Measurements from ENCODE around the gene PPAN.

Gene PPAN

GRCh38 chr19:10100163-10100785 is 5.9 kb upstream of the PPAN start:
- no peak for DNase-seq (ENCODE audit: extremely low spot score)
- TF ChIP-seq, protein P1, sequence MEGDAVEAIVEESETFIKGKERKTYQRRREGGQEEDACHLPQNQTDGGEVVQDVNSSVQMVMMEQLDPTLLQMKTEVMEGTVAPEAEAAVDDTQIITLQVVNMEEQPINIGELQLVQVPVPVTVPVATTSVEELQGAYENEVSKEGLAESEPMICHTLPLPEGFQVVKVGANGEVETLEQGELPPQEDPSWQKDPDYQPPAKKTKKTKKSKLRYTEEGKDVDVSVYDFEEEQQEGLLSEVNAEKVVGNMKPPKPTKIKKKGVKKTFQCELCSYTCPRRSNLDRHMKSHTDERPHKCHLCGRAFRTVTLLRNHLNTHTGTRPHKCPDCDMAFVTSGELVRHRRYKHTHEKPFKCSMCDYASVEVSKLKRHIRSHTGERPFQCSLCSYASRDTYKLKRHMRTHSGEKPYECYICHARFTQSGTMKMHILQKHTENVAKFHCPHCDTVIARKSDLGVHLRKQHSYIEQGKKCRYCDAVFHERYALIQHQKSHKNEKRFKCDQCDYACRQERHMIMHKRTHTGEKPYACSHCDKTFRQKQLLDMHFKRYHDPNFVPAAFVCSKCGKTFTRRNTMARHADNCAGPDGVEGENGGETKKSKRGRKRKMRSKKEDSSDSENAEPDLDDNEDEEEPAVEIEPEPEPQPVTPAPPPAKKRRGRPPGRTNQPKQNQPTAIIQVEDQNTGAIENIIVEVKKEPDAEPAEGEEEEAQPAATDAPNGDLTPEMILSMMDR (IDR thresholded peaks at IDR 0.05; ENCODE audit: control extremely low read depth, extremely low read depth, low read depth, missing control alignments) = no peak
- CTCF ChIA-PET = interaction anchor here (0.8 to 9.6 kb wide), 5 partner anchors 8 to 160 kb away, joined by 3 to 163 read pairs (median 3); partner anchors contain the start of genes EIF3G, P2RY11 and PPAN
- POLR2A ChIA-PET = interaction anchor here (0.6 to 2.3 kb wide), 3 partner anchors 14 to 522 kb away, joined by 3 to 10 read pairs (median 5); no protein-coding TSS in a partner anchor

- peak; percentile 75 for DNase-seq (ENCODE audit: extremely low spot score)
- TF ChIP-seq, protein P1 (IDR thresholded peaks at IDR 0.05; ENCODE audit: control extremely low read depth, extremely low read depth, low read depth, missing control alignments) = no peak
- ChIA-PET POLR2A (interaction anchor here (1.7 kb wide), 1 partner anchor 15 kb away, joined by 13 read pairs; no protein-coding TSS in a partner anchor), CTCF (interaction anchor here (1.2 to 9.6 kb wide), 5 partner anchors 14 to 156 kb away, joined by 3 to 163 read pairs (median 6); partner anchors contain the start of genes EIF3G, P2RY11 and S1PR2)
Observed at GRCh38 chr19:10102787-10103236, 3.4 kb upstream of the PPAN start.

GRCh38 chr19:10104130-10104513 is 2.0 kb upstream of the PPAN start:
- TF ChIP-seq, protein P1 (IDR thresholded peaks at IDR 0.05; ENCODE audit: control extremely low read depth, extremely low read depth, low read depth, missing control alignments) = no peak
- ChIA-PET POLR2A (interaction anchor here (0.6 to 1.0 kb wide), 3 partner anchors 12 to 175 kb away, joined by 3 to 4 read pairs (median 3); no protein-coding TSS in a partner anchor), CTCF (interaction anchor here (2.5 to 9.6 kb wide), 4 partner anchors 13 to 155 kb away, joined by 6 to 163 read pairs (median 10); partner anchors contain the start of genes EIF3G and P2RY11)
- no peak for DNase-seq (ENCODE audit: extremely low spot score)

DNA sequence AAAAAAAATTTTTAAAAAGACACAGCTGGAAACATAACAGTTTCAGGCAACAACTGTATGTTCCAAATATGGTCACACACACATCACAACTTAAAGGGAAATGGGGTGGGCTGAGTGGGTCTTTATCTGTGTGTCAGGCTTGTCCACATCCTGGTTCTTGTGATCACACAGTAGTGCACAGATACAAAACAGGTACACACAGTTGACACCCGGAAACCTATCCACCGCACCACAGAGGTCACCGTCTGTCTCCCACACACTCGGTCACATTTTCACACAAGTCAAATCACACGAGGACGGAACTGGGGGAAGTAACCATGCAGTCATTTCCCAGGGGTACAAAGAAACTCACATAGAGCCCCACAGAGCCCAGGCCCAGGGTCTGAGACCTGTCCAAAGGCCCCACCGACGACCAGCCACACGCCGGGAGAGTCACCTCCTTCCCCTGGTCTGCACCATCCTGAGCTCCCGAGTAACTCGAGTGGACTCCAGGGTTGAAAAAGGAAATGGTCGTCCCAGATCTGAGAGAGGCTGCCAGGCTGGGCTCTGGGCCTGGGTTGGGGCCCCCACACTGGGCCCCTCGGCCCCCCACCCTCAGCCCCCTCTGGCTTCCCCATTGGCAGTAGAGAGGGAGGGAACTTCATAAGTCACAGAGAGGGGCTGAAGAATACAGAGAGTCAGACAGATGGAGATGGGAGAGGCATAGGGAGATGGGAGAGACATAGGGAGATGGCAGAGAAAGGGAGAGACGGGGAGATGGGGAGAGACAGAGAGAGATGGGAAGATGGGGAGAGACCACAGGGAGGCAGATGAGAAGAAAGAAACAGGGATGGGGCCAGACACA is 1.3 kb upstream of the PPAN start:
- ChIA-PET CTCF (interaction anchor here (2.5 to 9.6 kb wide), 3 partner anchors 12 to 154 kb away, joined by 9 to 163 read pairs (median 12); partner anchors contain the start of genes EIF3G and P2RY11), POLR2A (interaction anchor here (0.9 to 2.5 kb wide), 3 partner anchors 11 to 165 kb away, joined by 3 to 12 read pairs (median 3); partner anchors contain the start of gene ICAM1)
- TF ChIP-seq, protein P1 (IDR thresholded peaks at IDR 0.05; ENCODE audit: control extremely low read depth, extremely low read depth, low read depth, missing control alignments) = no peak
- DNase-seq (ENCODE audit: extremely low spot score) = peak; percentile 77

GRCh38 chr19:10105509-10106099 is 558 bp upstream of the PPAN start:
- TF ChIP-seq, protein P1 (IDR thresholded peaks at IDR 0.05; ENCODE audit: control extremely low read depth, extremely low read depth, low read depth, missing control alignments) = no peak
- ChIA-PET CTCF (interaction anchor here (0.8 to 5.1 kb wide), 6 partner anchors 7 to 299 kb away, joined by 3 to 44 read pairs (median 4); no protein-coding TSS in a partner anchor), POLR2A (interaction anchor here (0.5 to 2.5 kb wide), 5 partner anchors 9 to 584 kb away, joined by 4 to 12 read pairs (median 5); partner anchors contain the start of gene ICAM1)
- DNase-seq (ENCODE audit: extremely low spot score) = peak; percentile 72

Measured in GM10248 (cell line).